ENCODE measurements around the gene TMEM14B. TPM values are rescaled to one million over a fixed set of nuclear protein-coding genes. Genes with fewer than 3 reads are reported as not detected.
"Not testable (repeated sequence)": the region's sequence is repeated elsewhere in the genome, so short reads cannot be mapped to it uniquely, and the experiment has no call there.

TMEM14B gene
- total RNA-seq, 1 donor from 2014 or later, result 56.1 TPM

- no peaks in the 10 kb centered on the region for H3K27me3 Mint-ChIP-seq (ENCODE audit: low read depth)
- no peak for TF ChIP-seq CTCF (IDR thresholded peaks at IDR 0.05; ENCODE audit: unreplicated experiment)
- H3K27ac Mint-ChIP-seq, result peak overlapping the region; percentile 61
- H3K36me3 Mint-ChIP-seq, result peaks cover 24% of the 10 kb centered on the region
- peaks cover 28% of the 10 kb centered on the region for H3K4me1 Mint-ChIP-seq
- DNase-seq (ENCODE audit: low spot score in 2 of 2, unreplicated experiment in 2 of 2), result no peak
- no peaks in the 10 kb centered on the region for H3K9me3 Mint-ChIP-seq
- H3K4me3 Mint-ChIP-seq, result no peak overlapping the region
Observed at GRCh38 chr6:10725716-10726115, 21.9 kb upstream of the TMEM14B start.

GRCh38 chr6:10730254-10730653, 17.4 kb upstream of the TMEM14B start:
- Mint-ChIP-seq H3K27me3 (ENCODE audit: low read depth) (no peaks in the 10 kb centered on the region), H3K4me1 (peaks cover 9% of the 10 kb centered on the region), H3K9me3 (no peaks in the 10 kb centered on the region), H3K4me3 (no peak overlapping the region), H3K27ac (peak overlapping the region; percentile 4), H3K36me3 (peaks cover 41% of the 10 kb centered on the region)
- TF ChIP-seq CTCF (IDR thresholded peaks at IDR 0.05; ENCODE audit: unreplicated experiment), result no peak
- peak in 1 of 2 experiments; percentile 1 for DNase-seq (ENCODE audit: low spot score in 2 of 2, unreplicated experiment in 2 of 2)

- TF ChIP-seq CTCF (IDR thresholded peaks at IDR 0.05; ENCODE audit: unreplicated experiment), result no peak
- Mint-ChIP-seq H3K9me3 (no peaks in the 10 kb centered on the region), H3K36me3 (peaks cover 32% of the 10 kb centered on the region), H3K27me3 (ENCODE audit: low read depth) (no peaks in the 10 kb centered on the region), H3K4me1 (peaks cover 8% of the 10 kb centered on the region), H3K4me3 (no peak overlapping the region), H3K27ac (peak overlapping the region; percentile 85)
- no peak for DNase-seq (ENCODE audit: low spot score in 2 of 2, unreplicated experiment in 2 of 2)
Observed at GRCh38 chr6:10733151-10733715, 14.4 kb upstream of the TMEM14B start.

GRCh38 chr6:10733863-10734262, 13.7 kb upstream of the TMEM14B start:
- Mint-ChIP-seq H3K27ac (peak overlapping the region; percentile 85), H3K4me1 (peaks cover 8% of the 10 kb centered on the region), H3K36me3 (peaks cover 25% of the 10 kb centered on the region), H3K27me3 (ENCODE audit: low read depth) (no peaks in the 10 kb centered on the region), H3K4me3 (no peak overlapping the region), H3K9me3 (no peaks in the 10 kb centered on the region)
- DNase-seq (ENCODE audit: low spot score in 2 of 2, unreplicated experiment in 2 of 2), result no peak
- TF ChIP-seq CTCF (IDR thresholded peaks at IDR 0.05; ENCODE audit: unreplicated experiment), result no peak

GRCh38 chr6:10736731-10737130, 10.9 kb upstream of the TMEM14B start:
- peaks cover 22% of the 10 kb centered on the region for H3K36me3 Mint-ChIP-seq
- H3K4me1 Mint-ChIP-seq, result peaks cover 8% of the 10 kb centered on the region
- H3K27me3 Mint-ChIP-seq (ENCODE audit: low read depth), result no peaks in the 10 kb centered on the region
- no peak for DNase-seq (ENCODE audit: low spot score in 2 of 2, unreplicated experiment in 2 of 2)
- no peak overlapping the region for H3K27ac Mint-ChIP-seq
- no peak overlapping the region for H3K4me3 Mint-ChIP-seq
- no peaks in the 10 kb centered on the region for H3K9me3 Mint-ChIP-seq
- TF ChIP-seq CTCF (IDR thresholded peaks at IDR 0.05; ENCODE audit: unreplicated experiment), result no peak

GRCh38 chr6:10740061-10740460, 7.5 kb upstream of the TMEM14B start:
- no peak for TF ChIP-seq CTCF (IDR thresholded peaks at IDR 0.05; ENCODE audit: unreplicated experiment)
- Mint-ChIP-seq H3K27me3 (ENCODE audit: low read depth) (no peaks in the 10 kb centered on the region), H3K27ac (no peak overlapping the region), H3K4me3 (no peak overlapping the region), H3K4me1 (peaks cover 3% of the 10 kb centered on the region), H3K36me3 (peaks cover 5% of the 10 kb centered on the region), H3K9me3 (no peaks in the 10 kb centered on the region)
- DNase-seq (ENCODE audit: low spot score in 2 of 2, unreplicated experiment in 2 of 2), result no peak

- not testable (repeated sequence) for H3K27me3 Mint-ChIP-seq (ENCODE audit: low read depth); H3K9me3 Mint-ChIP-seq; DNase-seq (ENCODE audit: low spot score in 2 of 2, unreplicated experiment in 2 of 2); H3K4me3 Mint-ChIP-seq; H3K4me1 Mint-ChIP-seq; H3K36me3 Mint-ChIP-seq; H3K27ac Mint-ChIP-seq
Observed at GRCh38 chr6:10741643-10742042, 6.0 kb upstream of the TMEM14B start.

Data from mesothelial cell of epicardium (in vitro differentiated cells).